GM18526 (cell line): ENCODE measurements around the gene HPSE2.

ENCODE experiments used
- POLR2A ChIP-seq: IDR thresholded peaks from 3 replicates; pipeline ENCODE4 v1.6.1; 2011; ENCODE audit not compliant: insufficient read length; ENCODE audit errors: extremely low read depth

Gene HPSE2

GRCh38 chr10:98482096-98482495, 753.6 kb downstream of the HPSE2 start:
- TF ChIP-seq POLR2A, result no peak

- no peak for TF ChIP-seq POLR2A
These were observed 754.2 kb downstream of the HPSE2 start for GRCh38 chr10:98481404-98481945.

GRCh38 chr10:98478430-98479222, 757.0 kb downstream of the HPSE2 start:
- no peak for TF ChIP-seq POLR2A

GRCh38 chr10:98477861-98478260, 757.8 kb downstream of the HPSE2 start:
- no peak for TF ChIP-seq POLR2A

- TF ChIP-seq POLR2A, result no peak
These were observed 761.0 kb downstream of the HPSE2 start for GRCh38 chr10:98474628-98475027.

- no peak for TF ChIP-seq POLR2A
These were observed 763.5 kb downstream of the HPSE2 start for GRCh38 chr10:98472196-98472595.

- TF ChIP-seq POLR2A, result no peak
These were observed 764.8 kb downstream of the HPSE2 start for GRCh38 chr10:98470850-98471249.

- no peak for TF ChIP-seq POLR2A
These were observed 766.4 kb downstream of the HPSE2 start for GRCh38 chr10:98469001-98469931.

GRCh38 chr10:98467506-98468318, 767.9 kb downstream of the HPSE2 start:
- no peak for TF ChIP-seq POLR2A

GRCh38 chr10:98466861-98467505, 768.7 kb downstream of the HPSE2 start:
- no peak for TF ChIP-seq POLR2A

- no peak for TF ChIP-seq POLR2A
These were observed 769.8 kb downstream of the HPSE2 start for GRCh38 chr10:98465866-98466265.

GRCh38 chr10:98463976-98464754, 771.5 kb downstream of the HPSE2 start:
- no peak for TF ChIP-seq POLR2A

- no peak for TF ChIP-seq POLR2A
These were observed 772.6 kb downstream of the HPSE2 start for GRCh38 chr10:98463016-98463415.

GRCh38 chr10:98461500-98461842, 774.2 kb downstream of the HPSE2 start:
- TF ChIP-seq POLR2A, result no peak
